Measurements from ENCODE around the gene B9D1.
A peak's percentile ranks its signal among the peaks of the same experiment; 100 is the strongest.

B9D1 gene

DNA sequence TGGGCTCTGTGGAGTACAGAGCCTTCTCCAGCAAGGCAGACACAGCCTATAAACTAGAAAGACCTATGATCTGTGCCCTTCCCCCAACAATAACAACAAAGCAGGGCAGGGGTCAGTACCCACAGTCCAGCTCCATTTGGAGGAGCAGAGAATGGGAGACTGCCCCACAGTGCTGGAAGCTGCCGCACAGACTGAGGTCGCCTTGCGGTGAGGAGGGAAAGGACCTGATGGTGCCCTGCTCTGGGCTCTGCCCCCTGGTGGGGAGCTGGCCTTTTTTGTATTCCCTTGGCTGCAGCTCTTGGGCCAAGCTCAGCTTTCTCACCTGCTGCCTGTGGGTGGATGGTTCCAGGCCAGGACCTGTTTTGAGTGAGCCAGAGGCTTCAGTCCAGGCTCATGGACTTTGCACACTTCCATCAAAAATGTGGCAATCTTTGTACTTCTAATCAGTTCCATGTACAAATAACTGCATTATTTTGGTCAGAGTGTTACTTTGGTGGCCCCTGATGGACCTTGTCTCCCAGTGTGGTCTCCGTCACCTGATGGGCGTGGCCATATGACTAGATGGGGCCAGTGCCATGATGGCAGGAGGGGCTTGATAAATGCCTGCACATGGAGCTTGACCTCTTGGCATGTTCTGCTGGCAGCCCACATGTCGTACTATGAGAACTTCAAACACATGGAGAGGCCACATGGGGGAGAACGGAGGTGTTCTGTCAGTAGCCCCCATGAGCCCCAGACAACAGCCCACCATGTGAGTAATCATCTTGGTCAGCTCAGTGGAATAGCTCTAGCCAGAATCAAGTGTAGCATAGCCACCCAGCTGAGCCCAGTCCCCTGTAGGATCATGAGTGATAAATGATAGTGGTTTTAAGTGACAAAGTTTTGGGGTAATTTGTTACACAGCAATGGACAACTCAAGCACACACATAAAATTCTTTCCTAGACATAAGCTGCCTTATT is 24.2 kb downstream of the B9D1 start:
- peak; percentile 24 to 39 for DNase-seq (ENCODE audit: low read depth in 2 of 2)

DNA sequence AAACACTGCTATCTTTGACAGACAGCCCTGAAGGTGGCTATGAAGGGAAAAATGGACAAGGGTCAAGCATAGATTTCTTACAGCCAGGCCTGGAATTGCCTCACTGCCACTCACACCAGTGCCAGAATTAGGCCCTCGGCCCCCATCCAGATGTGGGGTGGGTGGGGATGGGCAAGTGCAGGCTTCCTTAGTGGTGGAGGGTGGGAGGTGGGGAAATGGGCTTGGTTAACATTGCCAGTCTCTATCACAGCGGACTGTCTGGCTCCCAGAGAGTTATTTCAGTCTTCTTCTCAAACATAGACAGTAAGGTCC is 24.9 kb downstream of the B9D1 start:
- DNase-seq (ENCODE audit: low read depth in 2 of 2), result no peak

DNA sequence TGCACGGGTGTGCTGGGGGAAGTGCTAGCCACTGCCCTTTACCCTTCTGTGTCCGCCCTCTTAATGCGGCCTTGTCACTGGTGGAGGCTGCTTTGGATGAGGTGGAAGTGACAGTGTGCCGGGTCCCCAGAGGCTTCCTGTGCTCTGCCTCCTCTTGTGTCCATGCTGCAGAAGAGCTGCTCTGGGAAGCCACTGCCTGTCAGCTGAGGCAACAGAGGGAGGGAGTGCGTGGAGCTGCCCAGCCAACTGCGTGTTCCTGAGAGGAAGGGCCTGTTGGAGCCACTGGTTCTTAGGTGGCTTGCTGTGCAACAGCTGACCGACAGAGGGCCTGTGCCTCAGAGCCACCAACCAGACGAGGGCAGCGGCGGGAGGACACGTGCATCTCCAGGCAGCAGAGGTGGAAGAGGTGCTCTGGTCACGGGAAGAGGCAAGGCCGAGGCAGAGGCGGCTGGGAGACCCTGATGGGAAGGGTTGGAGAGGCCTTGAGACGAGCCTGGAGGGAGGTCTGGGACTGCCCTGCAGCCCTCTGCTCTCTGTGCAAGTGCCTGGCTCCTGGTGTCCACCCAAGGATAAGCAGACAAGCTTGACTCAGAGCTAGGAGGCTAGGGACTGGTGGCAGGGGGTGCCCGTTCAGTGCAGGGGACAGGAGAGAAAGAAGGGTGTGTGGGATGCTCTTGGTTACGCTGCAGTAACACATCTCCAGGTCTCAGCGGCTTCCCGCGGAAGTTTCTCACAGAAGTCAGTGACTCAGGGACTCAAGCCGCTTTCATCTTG is 25.4 kb downstream of the B9D1 start:
- no peak for DNase-seq (ENCODE audit: low read depth in 2 of 2)

DNA sequence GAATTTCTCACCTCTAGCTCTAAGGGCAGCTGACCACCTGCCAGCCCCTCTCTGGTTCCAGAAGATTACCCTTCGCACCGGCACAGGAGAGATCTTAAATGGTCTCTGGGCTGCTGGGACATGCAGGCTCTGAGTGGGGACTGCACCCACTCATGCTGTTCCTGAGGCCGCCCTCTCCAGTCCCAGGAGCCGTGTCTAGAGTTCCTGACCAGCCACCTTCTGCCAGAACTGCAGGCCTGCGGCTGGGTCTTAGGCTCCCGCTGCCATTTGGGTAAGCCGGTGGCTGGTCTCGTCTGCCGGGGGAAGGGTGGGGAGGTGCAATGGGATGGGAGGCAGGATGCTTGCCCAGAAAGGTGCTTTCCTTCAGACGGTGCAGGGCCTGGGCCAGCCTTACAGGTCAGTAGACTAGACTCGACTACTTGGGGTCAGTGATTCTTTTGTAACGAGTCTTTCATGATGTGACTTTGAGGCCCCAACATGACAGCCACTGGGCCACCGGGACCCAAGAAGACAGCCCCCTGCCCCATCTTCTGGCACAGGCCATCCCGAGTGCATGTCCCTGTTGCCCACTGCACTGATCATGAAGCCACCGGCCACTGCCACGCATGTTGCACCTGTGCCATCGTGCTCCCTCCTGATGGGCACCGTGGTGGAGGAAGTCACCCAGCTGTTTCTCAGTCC is 26.4 kb downstream of the B9D1 start:
- DNase-seq (ENCODE audit: low read depth in 2 of 2), result no peak

DNA sequence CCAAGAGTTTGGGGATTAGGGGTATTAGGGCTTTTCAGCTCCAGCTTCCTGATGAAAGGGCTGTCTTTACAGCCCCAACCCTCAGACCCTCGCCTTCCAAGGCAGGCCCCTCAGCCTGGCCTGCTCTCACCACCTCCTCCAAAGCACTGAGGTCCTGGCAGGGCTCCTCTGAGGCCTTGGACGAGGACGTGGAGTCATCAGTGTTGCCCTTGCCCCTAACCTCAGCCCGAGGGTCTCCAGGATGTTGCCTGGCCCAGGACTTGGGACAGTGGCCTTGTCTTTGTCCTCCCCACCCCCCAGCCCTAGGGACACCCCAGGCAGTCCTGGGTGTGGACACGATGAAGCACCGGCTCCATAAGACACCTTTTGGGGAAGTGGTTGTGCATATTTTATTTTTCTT is 28.2 kb downstream of the B9D1 start:
- DNase-seq (ENCODE audit: low read depth in 2 of 2), result no peak

DNA sequence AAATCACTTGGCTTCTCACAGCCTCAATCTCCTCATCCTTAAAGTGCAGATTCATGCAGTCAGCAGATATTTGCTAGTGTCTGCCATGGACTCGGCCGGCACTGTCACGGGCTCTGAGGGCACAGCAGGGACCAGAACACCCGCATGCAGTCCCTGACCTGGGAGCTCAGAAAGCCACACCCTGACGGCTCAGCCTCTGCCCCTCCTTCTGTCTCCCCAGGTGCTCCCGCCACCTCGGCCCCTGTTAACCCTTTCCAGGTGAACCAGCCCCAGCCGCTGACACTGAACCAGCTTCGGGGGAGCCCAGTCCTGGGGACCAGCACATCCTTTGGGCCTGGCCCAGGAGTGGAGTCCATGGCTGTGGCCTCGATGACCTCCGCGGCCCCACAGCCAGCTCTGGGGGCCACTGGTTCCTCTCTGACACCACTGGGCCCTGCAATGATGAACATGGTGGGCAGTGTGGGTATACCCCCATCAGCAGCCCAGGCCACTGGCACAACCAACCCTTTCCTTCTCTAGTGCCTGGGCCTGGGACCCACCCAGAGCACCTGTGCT is 28.7 kb downstream of the B9D1 start:
- DNase-seq (ENCODE audit: low read depth in 2 of 2), result no peak

DNA sequence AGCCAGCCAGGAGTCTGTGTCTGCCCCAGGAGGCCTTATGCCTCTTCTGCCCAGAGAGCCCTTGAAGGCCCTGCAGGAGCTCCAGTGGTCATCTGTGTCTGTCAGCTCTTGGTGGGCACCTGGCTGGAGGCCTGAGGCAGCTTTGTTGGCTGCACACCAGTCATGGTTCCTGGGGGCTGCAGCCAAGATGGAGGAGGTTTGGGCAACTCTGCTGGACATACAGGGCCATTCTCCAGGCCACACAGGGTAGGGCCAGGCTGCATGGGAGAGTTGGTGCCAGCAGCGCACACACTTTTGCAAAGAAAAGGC is 29.4 kb downstream of the B9D1 start:
- no peak for DNase-seq (ENCODE audit: low read depth in 2 of 2)

DNA sequence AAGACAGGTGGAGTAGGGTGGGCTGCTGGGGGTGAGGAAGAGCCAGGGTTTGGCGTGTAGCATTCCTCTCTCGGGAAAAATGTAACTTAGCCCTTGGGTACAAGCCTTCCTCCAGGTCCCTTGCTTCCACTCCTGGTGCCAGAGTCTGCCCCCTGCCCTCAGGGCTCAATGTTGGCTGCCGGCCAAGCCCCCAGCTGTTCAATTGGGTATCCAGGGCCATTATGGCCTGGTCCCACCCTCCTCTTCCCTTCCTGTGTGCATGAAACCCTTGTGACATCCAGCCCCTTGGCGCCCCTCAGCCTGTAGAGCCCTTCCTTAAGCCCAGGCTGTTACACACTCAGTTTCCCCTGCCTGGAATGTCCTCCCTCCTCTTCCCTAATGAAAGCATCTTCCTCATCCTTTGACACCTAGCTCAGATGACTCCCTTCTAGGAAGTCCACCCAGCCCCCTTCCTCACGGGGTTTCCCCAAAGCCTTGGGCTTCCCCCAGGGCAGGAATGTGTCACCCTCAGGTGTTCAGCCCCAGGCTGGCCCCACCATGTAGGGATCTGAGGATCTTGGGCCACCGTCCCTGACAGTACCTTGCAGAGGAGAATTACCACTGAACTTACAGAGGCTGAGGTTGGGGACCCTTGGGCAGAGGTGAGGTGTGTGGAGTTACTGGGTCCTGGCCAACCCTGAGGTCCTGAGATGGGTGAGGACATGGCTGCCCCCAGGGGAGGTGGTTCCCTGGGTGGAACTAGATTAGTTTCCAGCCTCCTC is 30.0 kb downstream of the B9D1 start:
- no peak for DNase-seq (ENCODE audit: low read depth in 2 of 2)

DNA sequence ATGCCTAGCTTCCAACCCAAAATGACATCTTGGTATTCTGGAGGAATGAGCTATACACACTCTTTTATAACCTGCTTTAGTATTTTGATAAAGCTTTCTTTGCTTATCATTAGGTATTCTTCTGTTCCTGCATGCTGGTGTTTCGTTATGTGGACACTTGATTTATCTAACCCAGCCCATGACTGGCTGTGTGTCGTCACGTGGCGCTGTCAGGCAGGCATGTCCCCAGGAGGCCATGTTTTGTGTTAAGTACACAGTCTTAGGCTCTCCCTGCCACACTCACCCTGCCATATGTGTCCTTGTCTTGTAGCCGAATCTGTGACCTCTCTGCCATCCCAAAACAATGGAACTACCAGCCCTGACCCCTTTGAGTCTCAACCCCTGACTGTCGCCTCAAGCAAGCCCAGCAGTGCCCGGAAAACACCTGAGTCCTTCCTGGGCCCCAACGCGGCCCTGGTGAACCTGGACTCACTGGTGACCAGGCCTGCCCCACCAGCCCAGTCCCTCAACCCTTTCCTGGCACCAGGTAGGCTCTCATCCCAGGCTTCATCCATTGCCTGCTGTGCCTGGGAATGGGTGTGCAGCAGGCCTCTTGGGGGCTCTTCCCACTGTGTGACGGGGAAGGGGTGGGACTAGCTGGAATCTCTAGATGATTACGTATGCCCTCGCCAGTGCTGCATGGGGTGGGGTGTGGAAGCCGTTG is 30.8 kb downstream of the B9D1 start:
- DNase-seq (ENCODE audit: low read depth in 2 of 2), result no peak

DNA sequence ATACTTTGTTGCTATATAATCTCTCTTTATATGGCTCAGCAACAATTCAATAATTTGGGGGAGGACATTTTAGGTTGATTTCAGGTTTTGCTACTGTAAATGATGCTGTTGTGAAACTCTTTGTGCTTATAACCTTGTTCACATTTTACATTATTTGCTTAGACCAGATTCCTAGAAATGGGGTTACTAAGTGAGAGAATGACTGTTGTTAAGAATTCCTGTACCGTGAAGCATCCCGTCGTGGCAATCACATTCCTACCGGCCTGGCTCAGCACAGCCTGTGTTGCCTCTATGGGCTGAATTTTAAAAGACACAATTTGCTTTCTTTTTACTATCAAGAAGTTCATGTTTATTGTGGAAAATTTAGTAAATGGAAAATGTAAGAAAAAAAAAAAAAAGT is 31.4 kb downstream of the B9D1 start:
- no peak for DNase-seq (ENCODE audit: low read depth in 2 of 2)

DNA sequence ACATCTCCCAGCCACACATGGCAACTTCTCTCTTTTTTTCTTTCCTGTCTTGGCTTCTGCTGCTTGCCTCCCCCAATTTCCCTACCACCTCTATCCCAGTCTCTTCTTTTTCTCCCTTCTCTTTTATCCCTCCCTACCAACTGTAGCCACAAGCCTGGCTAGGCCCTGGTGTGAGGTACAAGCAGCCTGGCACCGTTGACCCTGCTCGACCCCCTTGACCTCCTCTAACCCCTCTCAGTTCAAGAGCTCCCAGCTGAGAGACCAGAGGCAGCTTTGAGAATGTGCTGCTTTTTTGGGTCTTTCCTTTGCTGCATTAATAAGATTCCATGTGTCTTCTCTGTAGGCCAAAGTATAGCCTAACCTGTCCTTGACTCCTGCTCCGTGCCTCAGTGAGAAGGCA is 32.3 kb downstream of the B9D1 start:
- no peak for DNase-seq (ENCODE audit: low read depth in 2 of 2)

DNA sequence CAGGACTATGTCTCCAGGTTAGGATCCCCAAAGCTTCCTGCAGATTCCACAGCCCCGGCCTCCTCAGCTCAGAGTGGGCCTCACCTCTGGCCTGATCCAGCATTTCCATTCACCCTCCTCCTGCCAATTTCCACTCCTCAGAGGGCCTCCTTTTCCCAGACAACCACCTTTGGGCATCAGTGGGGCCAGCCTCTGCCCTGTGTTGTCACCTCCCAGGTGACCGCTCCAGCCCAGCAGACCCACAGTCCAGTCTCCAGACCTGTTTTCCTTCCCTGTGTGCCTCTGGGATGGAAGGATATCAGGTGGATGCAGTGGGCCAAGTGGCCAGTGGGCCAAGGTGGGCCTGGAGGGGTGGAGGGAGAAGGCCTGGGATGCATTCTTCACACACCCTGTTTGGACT is 32.7 kb downstream of the B9D1 start:
- no peak for DNase-seq (ENCODE audit: low read depth in 2 of 2)

DNA sequence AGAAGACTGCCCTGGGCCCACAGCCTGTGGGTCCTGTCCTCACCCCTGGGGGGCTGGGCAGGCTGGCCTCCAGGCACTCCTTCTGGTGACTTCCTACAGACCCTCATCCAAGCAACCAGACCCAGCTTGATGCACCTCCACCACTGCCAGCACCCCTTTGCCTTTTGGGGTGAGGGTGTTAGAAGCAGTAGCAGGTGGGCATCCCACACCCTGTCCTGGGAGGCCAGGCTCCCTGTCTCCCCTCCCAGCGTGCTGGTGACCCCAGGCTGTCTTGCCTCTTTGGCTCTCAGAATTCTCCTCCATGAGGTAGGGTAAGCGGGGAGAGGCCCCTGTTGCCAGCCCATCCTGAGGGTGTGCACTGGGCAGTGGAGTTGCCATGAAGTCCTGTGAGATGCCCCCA is 33.4 kb downstream of the B9D1 start:
- no peak for DNase-seq (ENCODE audit: low read depth in 2 of 2)

DNA sequence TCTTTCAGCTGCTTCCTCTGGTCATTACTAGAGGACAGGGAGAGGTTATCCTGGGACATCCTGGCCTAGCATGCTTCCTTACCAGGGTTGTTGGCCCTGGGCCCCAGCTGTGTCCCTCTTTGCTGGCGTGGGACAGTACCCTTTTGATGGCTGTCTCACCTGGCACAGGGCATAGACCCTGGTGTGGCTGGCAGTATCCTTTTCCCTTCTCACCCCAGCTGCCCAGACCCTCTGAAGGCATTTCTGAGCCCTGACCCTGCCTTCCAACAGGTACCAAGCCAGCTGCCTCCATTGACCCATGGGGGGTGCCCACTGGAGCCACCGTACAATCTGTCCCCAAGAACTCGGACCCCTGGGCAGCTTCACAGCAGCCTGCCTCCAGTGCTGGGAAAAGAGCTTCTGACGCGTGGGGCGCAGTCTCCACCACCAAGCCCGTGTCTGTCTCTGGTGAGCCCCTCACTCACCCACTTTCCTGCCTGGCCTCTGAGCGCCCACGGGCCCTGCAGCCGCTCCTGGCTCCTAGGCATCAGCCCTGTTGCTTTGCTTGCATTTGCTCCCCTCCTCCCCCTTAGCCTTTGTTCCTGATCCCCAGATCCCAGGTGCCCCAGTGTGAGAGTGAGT is 34.0 kb downstream of the B9D1 start:
- DNase-seq (ENCODE audit: low read depth in 2 of 2), result no peak

DNA sequence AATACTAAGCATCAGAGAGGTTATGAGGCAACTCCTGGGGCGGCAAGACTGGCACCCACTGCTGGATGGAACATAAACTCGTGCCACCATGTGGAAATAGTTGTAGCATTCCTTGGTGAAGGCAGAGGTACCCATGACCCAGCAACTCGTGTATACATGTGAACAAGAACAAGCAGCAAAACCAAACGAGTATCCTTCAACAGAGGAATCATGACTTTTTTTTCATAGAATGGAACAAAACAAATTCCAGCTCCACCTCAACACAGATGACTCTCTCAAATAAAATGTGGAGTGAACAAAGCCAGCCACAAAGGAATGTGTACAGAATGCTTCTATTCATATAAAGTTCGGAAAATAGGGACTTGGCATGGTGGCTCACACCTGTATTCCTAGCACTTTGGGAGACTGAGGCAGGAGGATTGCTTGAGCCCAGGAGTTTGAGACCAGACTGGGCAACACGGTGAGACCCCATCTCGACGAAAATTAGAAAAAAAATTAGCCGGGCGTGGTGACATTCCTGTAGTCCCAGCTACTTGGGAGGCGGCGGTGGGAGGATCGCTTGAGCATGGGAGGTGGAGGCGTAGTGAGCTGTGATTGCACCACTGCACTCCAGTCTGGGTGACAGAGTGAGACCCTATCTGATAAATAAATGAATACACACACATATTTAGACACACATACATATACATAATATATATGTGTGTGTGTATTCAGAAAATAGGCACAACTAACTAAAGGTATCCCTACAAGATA is 35.3 kb downstream of the B9D1 start:
- no peak for DNase-seq (ENCODE audit: low read depth in 2 of 2)

DNA sequence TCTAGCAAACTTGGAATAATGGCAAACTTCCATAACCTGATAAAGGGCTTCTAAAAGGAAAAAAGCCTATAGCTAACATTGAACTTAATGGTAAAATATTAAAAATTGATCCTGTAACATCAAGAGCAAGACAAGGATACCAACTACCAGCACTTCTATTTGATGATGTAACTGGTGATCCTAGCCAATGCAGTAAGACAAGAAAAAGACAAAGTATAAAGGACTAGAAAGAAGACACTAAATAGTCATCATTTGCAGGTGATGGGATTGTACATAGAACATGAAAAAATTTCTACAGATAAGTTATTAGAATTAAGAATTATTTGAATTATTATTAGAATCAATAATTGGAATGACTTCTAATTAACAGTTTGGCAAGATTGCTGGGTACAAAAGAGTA is 37.0 kb downstream of the B9D1 start:
- DNase-seq (ENCODE audit: low read depth in 2 of 2), result no peak

DNA sequence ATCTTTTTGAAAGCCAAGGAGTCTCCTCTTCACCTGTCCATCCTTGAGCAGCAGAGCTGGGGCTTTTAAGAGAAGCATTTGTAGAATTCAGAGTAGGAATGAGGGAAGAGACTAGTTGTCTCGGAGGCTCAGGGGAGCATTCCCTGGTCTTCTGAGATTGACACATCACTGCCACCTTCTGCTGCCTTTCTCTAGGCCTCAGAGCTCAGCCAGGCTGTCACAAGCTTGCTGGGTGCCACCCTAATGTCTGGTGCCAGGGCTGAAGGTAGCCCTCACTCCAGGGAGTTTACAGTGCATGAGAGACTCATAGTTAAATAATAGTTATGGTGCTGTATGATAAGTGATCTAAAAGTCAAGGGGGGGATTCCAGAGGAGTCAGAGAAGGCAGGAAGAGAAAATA is 39.7 kb downstream of the B9D1 start:
- DNase-seq (ENCODE audit: low read depth in 2 of 2), result no peak

DNA sequence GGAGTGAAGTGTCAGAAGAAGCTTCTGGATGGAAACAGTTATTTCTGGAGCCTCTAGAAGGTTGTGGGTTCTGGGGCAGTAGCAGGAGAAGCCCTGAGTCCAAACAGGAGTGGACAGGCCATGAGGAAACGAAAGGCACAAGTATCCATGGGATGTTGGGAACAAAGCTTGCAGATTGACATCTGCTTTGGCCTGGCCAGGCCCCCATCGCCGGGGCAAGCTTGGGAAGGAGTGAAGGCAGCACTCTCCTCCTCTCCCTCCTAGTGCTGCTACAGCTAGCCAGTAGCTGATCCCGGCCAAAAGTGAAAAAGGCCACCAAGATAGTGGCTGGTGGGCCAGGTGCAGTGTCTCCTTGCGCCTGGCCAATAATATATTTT is 40.4 kb downstream of the B9D1 start:
- DNase-seq (ENCODE audit: low read depth in 2 of 2), result no peak

DNA sequence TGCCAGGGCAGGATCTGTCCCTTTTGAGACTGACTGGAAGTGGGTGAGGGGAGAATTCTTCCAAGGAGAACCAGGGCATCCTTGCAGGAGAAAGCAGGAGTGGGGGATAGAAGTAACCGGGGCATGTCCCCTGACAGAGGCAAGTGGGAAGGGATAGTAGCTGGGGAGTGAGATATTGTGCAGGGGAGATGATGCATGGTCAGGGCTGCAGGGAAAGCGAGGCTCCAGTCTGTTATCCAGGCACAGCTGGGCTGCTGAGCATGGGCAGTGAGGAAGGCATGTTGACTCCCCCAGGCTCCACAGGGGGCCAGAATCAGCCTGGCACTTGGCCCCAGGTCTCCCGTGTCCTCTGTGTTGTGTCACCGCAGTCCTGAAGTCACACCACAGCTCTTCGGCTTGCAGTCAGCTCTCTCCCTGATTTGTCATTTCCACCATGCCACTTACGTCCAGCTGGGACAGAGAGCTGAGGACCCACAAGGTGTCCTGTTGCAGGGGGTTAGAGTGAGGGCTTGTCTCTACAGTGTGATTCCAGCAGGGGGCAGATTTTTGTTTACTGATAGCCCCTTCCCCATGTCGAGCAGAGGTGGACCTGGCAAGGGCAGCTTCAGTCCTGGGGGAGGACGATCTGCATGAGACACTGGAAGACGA is 40.9 kb downstream of the B9D1 start:
- no peak for DNase-seq (ENCODE audit: low read depth in 2 of 2)

DNA sequence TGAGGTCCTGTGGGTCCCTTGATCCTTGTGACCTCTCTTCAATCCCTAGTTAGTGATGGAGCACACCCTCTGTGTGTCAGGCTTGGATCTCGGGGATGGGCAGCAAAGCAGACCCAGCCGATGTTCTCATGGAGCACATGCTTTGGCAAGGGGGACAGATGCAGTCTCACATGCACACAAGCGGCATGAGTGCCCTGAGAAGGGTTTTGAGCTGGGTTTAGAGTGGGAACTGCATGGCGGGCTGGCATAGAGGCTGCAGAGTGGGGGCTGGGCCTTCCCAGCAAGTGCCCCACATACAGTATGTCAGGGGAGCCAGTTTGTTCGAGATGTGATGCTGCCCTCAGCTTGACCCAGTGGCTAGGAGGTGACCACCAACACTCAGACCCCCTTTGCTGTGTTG is 41.6 kb downstream of the B9D1 start:
- no peak for DNase-seq (ENCODE audit: low read depth in 2 of 2)

Measured in stimulated activated CD4-positive, alpha-beta T cell treated with anti-CD3 and anti-CD28 coated beads, Interleukin-1b, Interleukin-23, amount 100 ng/mL, for 1 hour (primary cell).